Stimulated activated CD8-positive, alpha-beta memory T cell treated with anti-CD3 and anti-CD28 coated beads, Interleukin-4, amount 100 ng/mL, for 48 hours (primary cell): ENCODE results near the gene PRIM1.
A peak's percentile ranks its signal among the peaks of the same experiment; 100 is the strongest.
"Not testable (repeated sequence)": the region's sequence is repeated elsewhere in the genome, so short reads cannot be mapped to it uniquely, and the experiment has no call there.

ENCODE experiments used
- DNase-seq: peaks from one replicate; pipeline ENCODE4 v3.0.0-alpha.2; 2020

Gene PRIM1

GRCh38 chr12:56759263-56759908 is 7.3 kb upstream of the PRIM1 start:
- no peak for DNase-seq

DNA sequence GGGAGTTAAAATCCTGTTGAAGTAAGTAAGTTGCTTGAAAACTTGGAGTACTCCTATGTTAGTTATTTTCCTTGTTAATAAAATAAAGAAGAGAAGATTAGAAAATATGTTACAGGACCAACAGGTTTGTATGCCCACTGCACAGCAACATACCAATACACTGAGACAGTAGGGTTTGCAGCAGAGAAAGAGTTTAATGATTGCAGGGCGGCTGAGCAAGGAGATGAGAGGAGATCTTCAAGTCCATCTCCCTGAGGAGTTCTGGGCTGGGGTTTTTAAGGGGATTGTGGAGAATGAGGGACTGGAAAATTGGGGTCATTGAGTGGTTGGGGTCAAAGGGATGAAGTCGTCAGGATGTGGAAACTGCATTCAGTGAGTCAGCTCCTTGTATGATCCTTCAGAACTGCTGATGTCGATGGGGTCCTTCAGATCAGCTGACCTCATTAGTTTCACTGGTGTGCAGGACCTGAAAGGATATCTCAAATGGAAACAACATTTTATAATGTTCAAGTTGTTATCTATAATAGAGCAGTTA is 6.7 kb upstream of the PRIM1 start:
- no peak for DNase-seq

DNA sequence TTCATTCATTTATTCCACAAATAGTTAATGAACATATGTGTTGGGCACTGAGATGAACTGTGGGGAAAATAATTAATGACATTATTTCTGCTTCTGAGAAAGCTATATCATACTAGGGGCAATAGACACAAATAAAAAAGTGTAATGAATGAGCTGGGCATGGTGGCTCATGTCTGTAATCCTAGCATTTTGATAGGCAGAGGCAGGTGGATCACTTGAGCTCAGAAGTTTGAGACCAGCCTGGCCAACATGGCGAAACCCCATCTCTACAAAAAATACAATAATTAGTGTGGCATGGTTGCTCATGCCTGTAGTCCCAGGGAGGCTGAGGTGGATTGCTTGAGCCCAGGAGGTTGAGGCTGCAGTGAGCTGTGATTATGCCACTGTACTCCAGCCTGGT is 5.8 kb upstream of the PRIM1 start:
- DNase-seq, result not testable (repeated sequence)

- no peak for DNase-seq
Measured at GRCh38 chr12:56753566-56753965, 1.4 kb upstream of the PRIM1 start.

- not testable (repeated sequence) for DNase-seq
Measured at GRCh38 chr12:56750596-56750995, 1.5 kb downstream of the PRIM1 start.

DNA sequence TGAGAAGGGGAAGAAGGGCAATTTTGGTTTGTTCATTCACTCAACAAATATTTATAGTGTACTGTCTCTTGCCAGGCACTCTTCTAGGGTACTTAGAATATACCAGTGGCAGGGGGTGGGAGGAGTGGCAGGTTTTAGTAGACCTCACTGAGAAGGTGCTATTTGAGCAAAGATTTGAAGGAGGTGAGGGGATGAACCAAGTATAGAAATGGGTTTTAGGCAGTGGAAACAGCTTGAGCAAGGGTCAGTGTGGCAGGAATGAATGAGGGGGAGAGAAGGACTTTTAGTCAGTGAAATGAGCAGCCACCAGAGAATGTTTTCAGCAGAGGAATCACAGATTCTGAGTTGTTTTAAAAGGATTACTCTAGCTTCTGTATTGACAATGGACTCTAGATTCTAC is 2.3 kb downstream of the PRIM1 start:
- DNase-seq, result no peak

- no peak for DNase-seq
Measured at GRCh38 chr12:56749359-56749758, 2.8 kb downstream of the PRIM1 start.

DNA sequence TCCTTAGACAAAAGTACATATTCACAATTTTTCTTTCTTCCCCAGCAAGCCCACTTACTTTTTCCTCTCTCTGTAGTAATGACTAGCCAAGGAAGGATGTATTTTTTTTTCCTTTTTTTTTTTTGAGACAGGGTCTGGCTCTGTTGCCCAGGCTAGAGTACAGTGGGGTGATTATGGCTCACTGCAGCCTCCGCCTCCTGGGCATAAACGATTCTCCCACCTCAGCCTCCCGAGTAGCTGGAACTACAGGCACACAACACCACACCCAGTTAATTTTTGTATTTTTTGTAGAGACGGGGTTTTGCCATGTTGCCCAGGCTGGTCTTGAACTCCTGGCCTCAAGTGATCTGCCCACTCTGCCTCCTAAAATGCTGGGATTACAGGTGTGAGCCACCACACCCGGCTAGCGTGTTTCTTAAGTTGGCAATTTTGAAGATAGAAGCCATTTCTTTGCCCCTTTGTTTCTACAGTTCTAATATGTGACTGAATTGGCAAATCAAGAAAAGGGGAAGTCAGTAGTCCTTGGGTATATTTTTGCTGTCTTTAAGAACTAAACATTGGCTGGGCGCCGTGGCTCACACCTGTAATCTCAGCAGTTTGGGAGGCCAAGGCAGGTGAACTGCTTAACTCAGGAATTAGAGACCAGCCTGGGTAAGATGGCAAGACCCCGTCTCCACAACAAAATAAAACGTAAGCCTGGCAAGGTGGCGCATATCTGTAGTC is 23.8 kb downstream of the PRIM1 start:
- DNase-seq, result no peak

- peak; percentile 23 for DNase-seq
Measured at GRCh38 chr12:56726196-56726675, 25.9 kb downstream of the PRIM1 start.

DNA sequence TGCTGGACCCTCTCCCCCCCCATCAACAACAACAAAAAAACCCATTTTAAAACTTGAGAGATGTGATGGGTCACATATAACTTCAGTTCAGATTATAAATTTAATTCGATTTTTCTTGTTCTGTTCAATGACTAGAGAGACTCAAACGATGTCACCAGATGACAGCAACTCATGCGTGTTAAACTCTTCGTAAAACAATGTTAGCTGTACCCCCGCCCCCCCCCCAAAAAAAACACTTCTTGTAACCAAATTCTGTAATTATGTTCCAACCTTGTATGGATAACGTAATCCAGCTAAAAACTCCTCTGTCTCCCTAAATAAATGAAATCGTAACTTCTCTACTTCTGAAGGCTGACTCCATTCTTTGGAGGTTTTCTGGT is 26.4 kb downstream of the PRIM1 start:
- DNase-seq, result no peak

- peak; percentile 98 for DNase-seq
Measured at GRCh38 chr12:56724972-56725722, 27.0 kb downstream of the PRIM1 start, which contains the start of gene NACA. Gene NACA (minus strand): TSS chr12:56725299. CDS start chr12:56724521, 778 bp downstream.

DNA sequence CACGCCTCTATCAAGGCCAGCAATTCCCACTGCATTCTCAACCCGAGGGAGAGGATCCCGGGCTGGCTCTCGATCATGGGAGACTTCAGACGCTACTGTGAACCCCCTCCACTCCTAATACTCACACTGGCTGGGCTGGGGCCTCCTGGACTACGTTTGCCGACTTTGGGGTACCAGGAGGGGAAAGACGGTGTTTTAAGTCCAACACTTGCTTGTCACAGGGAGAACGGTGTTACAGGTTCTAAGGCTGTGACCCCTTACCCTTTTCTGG is 27.5 kb downstream of the PRIM1 start:
- no peak for DNase-seq

DNA sequence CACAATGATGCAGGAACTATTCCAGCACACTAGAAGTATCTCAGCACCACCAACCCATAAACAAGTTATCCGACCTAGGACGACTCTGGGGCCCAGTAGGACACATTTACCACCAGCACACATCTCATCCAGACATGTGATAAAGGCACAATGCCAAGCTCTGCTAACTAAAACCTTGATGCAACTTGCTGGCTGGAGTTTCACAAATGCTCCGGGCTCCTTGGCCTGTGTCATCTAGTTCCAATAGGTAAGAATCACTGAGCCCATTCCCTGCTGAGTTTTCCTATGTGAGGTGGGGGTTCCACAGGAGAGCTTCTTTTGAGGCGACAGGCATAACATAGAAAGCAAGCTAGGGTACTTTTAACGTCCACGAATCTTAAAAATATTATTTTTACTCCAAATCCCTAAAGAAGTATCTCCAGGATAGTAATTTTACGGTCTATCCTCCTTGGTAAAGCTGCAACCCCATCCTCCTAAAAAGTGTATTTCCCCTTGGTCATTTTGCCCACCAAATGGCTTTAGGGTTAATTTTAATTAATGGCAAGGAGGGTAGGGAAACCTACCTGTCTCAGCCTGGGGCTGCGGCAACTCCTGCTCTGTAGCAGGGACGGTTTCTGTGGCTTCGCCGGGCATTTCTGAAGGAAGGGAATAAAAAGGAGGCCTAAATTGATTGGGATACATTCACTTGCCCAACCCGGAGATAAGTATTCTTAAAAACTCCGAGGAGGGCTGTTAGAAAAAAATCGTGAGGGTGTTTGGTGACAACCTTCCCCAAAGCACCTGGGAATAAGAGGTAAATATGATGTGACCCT is 28.0 kb downstream of the PRIM1 start:
- peak; percentile 39 for DNase-seq

GRCh38 chr12:56723352-56723751 is 28.8 kb downstream of the PRIM1 start:
- no peak for DNase-seq

DNA sequence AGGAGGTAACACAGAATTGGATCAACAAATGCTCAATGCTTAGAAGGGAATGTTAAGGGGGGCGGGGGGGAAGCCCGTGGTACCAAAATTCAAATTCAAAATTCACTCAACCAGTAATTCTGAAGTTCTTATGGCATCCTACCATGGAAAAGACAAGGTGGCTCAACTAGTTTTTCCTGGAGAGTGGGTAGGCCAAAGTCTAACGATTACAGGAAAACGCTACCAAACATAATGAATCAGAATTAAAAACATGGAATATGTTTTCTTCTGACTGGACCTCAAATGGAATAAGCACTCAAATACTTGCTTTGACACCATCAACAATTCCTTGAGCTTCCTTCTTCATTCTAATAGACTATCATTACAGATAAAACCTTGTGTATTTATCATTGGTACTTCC is 29.3 kb downstream of the PRIM1 start:
- DNase-seq, result no peak

DNA sequence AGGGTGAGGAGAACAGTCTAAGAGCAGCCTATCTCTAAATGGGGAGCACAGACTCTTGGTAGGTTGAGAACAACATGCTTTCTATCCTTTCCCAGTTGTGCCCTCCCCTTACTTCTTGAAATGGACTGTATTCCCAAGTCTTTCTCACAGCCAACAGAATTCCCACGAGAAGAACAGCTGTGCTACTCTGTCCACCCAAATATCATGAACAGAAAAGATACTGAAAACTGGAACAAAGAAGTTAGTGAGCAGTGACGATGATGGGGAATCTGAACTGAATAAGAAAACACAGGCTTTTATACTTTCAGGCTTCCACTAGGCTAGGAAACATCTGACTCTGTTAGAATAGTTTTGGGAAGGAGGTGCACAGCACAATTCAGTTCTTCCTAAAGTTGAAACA is 30.4 kb downstream of the PRIM1 start:
- peak; percentile 4 for DNase-seq

DNA sequence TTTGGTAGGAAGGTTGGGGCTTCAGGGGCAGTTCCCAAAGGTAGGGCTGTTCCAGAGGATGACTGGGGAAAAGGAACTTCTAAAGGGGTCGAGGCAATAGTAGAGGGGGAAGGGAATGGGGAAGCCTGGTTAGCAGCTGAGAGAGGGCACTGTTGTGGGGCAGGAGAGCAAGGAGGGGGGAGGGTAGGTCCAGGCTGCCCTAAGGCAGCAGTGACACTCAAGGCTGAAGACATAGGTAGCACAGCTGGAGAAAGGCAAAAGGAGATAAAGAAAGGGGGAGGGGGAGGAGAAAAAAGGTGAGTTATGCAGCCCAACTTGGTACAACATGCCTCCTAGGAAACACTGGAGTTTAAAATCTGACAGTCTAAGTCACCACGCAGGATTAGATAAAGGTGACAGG is 30.9 kb downstream of the PRIM1 start:
- DNase-seq, result peak; percentile 22

DNA sequence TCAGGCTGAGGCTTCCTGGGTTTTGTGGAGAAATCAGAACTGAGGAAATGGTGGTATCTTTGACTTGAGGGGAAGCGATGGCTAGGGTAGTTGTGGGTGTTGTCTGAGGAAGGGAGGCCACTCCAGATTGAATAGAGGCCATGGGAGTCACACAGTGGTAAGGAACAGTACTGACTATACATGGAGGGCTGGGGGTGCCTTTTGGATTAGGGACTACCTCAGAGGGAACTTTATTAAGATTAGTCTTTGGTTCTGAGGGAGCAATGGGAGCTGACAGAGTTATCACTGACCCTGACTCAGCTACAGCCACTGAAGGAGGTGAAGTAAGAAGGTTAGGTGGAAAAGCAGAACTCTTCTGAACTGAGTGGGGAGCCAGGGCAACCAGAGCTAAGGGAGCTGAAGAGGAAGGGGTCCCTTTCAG is 31.4 kb downstream of the PRIM1 start:
- peak; percentile 19 for DNase-seq

GRCh38 chr12:56719056-56719455 is 33.1 kb downstream of the PRIM1 start:
- peak; percentile 21 for DNase-seq

DNA sequence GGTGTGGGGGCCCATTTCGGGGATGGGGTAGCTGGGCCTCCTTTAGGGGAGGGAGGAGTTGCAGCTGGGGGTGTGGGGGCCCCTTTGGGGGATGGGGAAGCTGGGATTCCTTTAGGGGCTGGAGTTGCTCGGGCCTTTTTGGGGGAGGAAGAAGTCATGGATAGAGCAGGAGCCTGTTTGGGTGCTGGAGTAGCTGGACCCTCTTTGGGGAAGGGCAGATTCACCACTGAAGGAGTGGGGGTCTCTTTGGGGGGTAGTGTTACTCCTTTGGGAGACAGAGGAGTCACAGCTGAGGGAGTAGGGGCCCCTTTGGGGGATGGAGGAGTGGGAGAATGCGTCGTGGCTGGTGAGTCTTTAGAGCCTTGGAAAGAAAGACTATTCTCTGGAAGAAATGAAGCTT is 33.5 kb downstream of the PRIM1 start:
- no peak for DNase-seq

- DNase-seq, result no peak
Measured at GRCh38 chr12:56718149-56718548, 34.0 kb downstream of the PRIM1 start.

- no peak for DNase-seq
Measured at GRCh38 chr12:56716933-56717880, 34.9 kb downstream of the PRIM1 start.
